ENCODE results near the gene PPP1R3F. TPM values are rescaled to one million over a fixed set of nuclear protein-coding genes. Genes with fewer than 3 reads are reported as not detected.
"Not testable (repeated sequence)": the region's sequence is repeated elsewhere in the genome, so short reads cannot be mapped to it uniquely, and the experiment has no call there.

The PPP1R3F gene
- polyA plus RNA-seq, 3 donors = 8.6 to 9.7 (median 9.0) TPM

GRCh38 chrX:49270249-49270921, 792 bp downstream of the PPP1R3F start:
- no peak for DNase-seq

GRCh38 chrX:49271341-49271740, 1.7 kb downstream of the PPP1R3F start:
- DNase-seq = no peak

GRCh38 chrX:49272421-49272820, 2.8 kb downstream of the PPP1R3F start:
- no peak for DNase-seq

GRCh38 chrX:49273181-49273727, 3.7 kb downstream of the PPP1R3F start:
- DNase-seq = no peak

GRCh38 chrX:49276207-49276606, 6.6 kb downstream of the PPP1R3F start:
- no peak for DNase-seq

GRCh38 chrX:49276671-49277534, 7.3 kb downstream of the PPP1R3F start:
- DNase-seq = no peak

GRCh38 chrX:49277535-49277830, 7.9 kb downstream of the PPP1R3F start:
- DNase-seq = no peak

- no peak for DNase-seq
These were observed 8.5 kb downstream of the PPP1R3F start for GRCh38 chrX:49278081-49278480.

- DNase-seq = peak; percentile 29
These were observed 13.0 kb downstream of the PPP1R3F start for GRCh38 chrX:49282647-49283011.

GRCh38 chrX:49284212-49284611, 14.6 kb downstream of the PPP1R3F start:
- no peak for DNase-seq

GRCh38 chrX:49286136-49286535, 16.5 kb downstream of the PPP1R3F start:
- no peak for DNase-seq

- no peak for DNase-seq
These were observed 17.0 kb downstream of the PPP1R3F start for GRCh38 chrX:49286581-49286980.

GRCh38 chrX:49287665-49288064, 18.1 kb downstream of the PPP1R3F start:
- DNase-seq = no peak

- DNase-seq = no peak
These were observed 20.6 kb downstream of the PPP1R3F start for GRCh38 chrX:49290215-49290614.

- DNase-seq = peak; percentile 42
These were observed 22.2 kb downstream of the PPP1R3F start for GRCh38 chrX:49291615-49292337.

GRCh38 chrX:49292400-49293362, 23.1 kb downstream of the PPP1R3F start:
- DNase-seq = no peak

- DNase-seq = not testable (repeated sequence)
These were observed 29.7 kb downstream of the PPP1R3F start for GRCh38 chrX:49299293-49299692.

GRCh38 chrX:49300703-49301102, 31.1 kb downstream of the PPP1R3F start:
- DNase-seq = no peak

GRCh38 chrX:49303346-49303745, 33.8 kb downstream of the PPP1R3F start, which contains the start of gene GAGE10:
Gene GAGE10, plus strand, starts transcription at chrX:49303646. Its CDS starts 1,214 bp downstream, at chrX:49304860.
- DNase-seq = no peak

GRCh38 chrX:49307775-49308174, 38.2 kb downstream of the PPP1R3F start:
- DNase-seq = not testable (repeated sequence)

- DNase-seq = no peak
These were observed 39.1 kb downstream of the PPP1R3F start for GRCh38 chrX:49308604-49309269.
